ENCODE results near the gene LRRC36.
"Not testable (repeated sequence)": the region's sequence is repeated elsewhere in the genome, so short reads cannot be mapped to it uniquely, and the experiment has no call there.

Gene LRRC36

GRCh38 chr16:67341250-67341649 lies 14.6 kb downstream of the LRRC36 start:
- H3K4me3 ChIP-seq (ENCODE audit: low read depth, low read length): no peak overlapping the region

GRCh38 chr16:67342616-67343015 lies 16.0 kb downstream of the LRRC36 start:
- no peak overlapping the region for H3K4me3 ChIP-seq (ENCODE audit: low read depth, low read length)

GRCh38 chr16:67345401-67345800 lies 18.8 kb downstream of the LRRC36 start:
- no peak overlapping the region for H3K4me3 ChIP-seq (ENCODE audit: low read depth, low read length)

GRCh38 chr16:67346341-67346740 lies 19.7 kb downstream of the LRRC36 start:
- no peak overlapping the region for H3K4me3 ChIP-seq (ENCODE audit: low read depth, low read length)

GRCh38 chr16:67349172-67349571 lies 22.6 kb downstream of the LRRC36 start:
- no peak overlapping the region for H3K4me3 ChIP-seq (ENCODE audit: low read depth, low read length)

GRCh38 chr16:67350324-67350723 lies 23.7 kb downstream of the LRRC36 start:
- no peak overlapping the region for H3K4me3 ChIP-seq (ENCODE audit: low read depth, low read length)

- H3K4me3 ChIP-seq (ENCODE audit: low read depth, low read length): not testable (repeated sequence)
Measured at GRCh38 chr16:67352463-67352862, 25.8 kb downstream of the LRRC36 start.

GRCh38 chr16:67356396-67356795 lies 29.8 kb downstream of the LRRC36 start:
- H3K4me3 ChIP-seq (ENCODE audit: low read depth, low read length): no peak overlapping the region

GRCh38 chr16:67357561-67357960 lies 30.9 kb downstream of the LRRC36 start:
- no peak overlapping the region for H3K4me3 ChIP-seq (ENCODE audit: low read depth, low read length)

GRCh38 chr16:67359540-67360269 lies 33.1 kb downstream of the LRRC36 start:
- H3K4me3 ChIP-seq (ENCODE audit: low read depth, low read length): not testable (repeated sequence)

- H3K4me3 ChIP-seq (ENCODE audit: low read depth, low read length): no peak overlapping the region
Measured at GRCh38 chr16:67361038-67361437, 34.4 kb downstream of the LRRC36 start.

GRCh38 chr16:67364600-67365235 lies 38.1 kb downstream of the LRRC36 start:
- no peak overlapping the region for H3K4me3 ChIP-seq (ENCODE audit: low read depth, low read length)

- H3K4me3 ChIP-seq (ENCODE audit: low read depth, low read length): no peak overlapping the region
Measured at GRCh38 chr16:67370661-67371060, 44.0 kb downstream of the LRRC36 start.

GRCh38 chr16:67372664-67373063 lies 46.0 kb downstream of the LRRC36 start:
- no peak overlapping the region for H3K4me3 ChIP-seq (ENCODE audit: low read depth, low read length)

GRCh38 chr16:67376012-67376411 lies 49.4 kb downstream of the LRRC36 start:
- H3K4me3 ChIP-seq (ENCODE audit: low read depth, low read length): not testable (repeated sequence)

- H3K4me3 ChIP-seq (ENCODE audit: low read depth, low read length): no peak overlapping the region
Measured at GRCh38 chr16:67378642-67379041, 52.0 kb downstream of the LRRC36 start.

- no peak overlapping the region for H3K4me3 ChIP-seq (ENCODE audit: low read depth, low read length)
Measured at GRCh38 chr16:67383284-67383683, 56.7 kb downstream of the LRRC36 start.

GRCh38 chr16:67384778-67385510 lies 58.3 kb downstream of the LRRC36 start:
- no peak overlapping the region for H3K4me3 ChIP-seq (ENCODE audit: low read depth, low read length)

GRCh38 chr16:67386861-67387455 lies 60.3 kb downstream of the LRRC36 start:
- no peak overlapping the region for H3K4me3 ChIP-seq (ENCODE audit: low read depth, low read length)

GRCh38 chr16:67387479-67388079 lies 61.0 kb downstream of the LRRC36 start:
- H3K4me3 ChIP-seq (ENCODE audit: low read depth, low read length): no peak overlapping the region

- no peak overlapping the region for H3K4me3 ChIP-seq (ENCODE audit: low read depth, low read length)
Measured at GRCh38 chr16:67388191-67388590, 61.6 kb downstream of the LRRC36 start.

Data from iPS-11a (cell line).